Activated T-helper 17 cell treated with anti-CD3 and anti-CD28 coated beads, Interleukin-2, amount 50 U/mL, for 72 hours (primary cell): ENCODE measurements around the gene USP53. TPM values are rescaled to one million over a fixed set of nuclear protein-coding genes. Genes with fewer than 3 reads are reported as not detected.
"Not testable (repeated sequence)": the region's sequence is repeated elsewhere in the genome, so short reads cannot be mapped to it uniquely, and the experiment has no call there.

Experiments
- ATAC-seq: fragments of 150-1000 bp; cut with Tn5 transposase; replicated peaks from 2 replicates; pipeline ENCODE4 v1.10.0; 2021; ENCODE audit warnings: mild to moderate bottlenecking, moderate library complexity
- H3K27ac Mint-ChIP-seq: one replicate; pipeline ENCODE4 v1.8.0; 2022; ENCODE audit warnings: mixed read lengths
- H3K27me3 Mint-ChIP-seq: one replicate; pipeline ENCODE4 v1.8.0; 2022; ENCODE audit warnings: mixed read lengths
- H3K36me3 Mint-ChIP-seq: one replicate; pipeline ENCODE4 v1.8.0; 2022; ENCODE audit warnings: low read depth, mild to moderate bottlenecking, mixed read lengths
- H3K4me1 Mint-ChIP-seq: one replicate; pipeline ENCODE4 v1.8.0; 2022; ENCODE audit warnings: mixed read lengths
- H3K4me3 Mint-ChIP-seq: one replicate; pipeline ENCODE4 v1.8.0; 2022; ENCODE audit warnings: mild to moderate bottlenecking, mixed read lengths
- H3K9me3 Mint-ChIP-seq: one replicate; pipeline ENCODE4 v1.8.0; 2022; ENCODE audit warnings: mixed read lengths
- total RNA-seq, 2 donors: library from RNA; stranded (reverse); gene quantifications; one replicate each; pipeline ENCODE4 v1.2.3, GENCODE V29; 2022

Gene USP53
- total RNA-seq, 2 donors from 2014 or later: 9.7 to 27.7 TPM

DNA sequence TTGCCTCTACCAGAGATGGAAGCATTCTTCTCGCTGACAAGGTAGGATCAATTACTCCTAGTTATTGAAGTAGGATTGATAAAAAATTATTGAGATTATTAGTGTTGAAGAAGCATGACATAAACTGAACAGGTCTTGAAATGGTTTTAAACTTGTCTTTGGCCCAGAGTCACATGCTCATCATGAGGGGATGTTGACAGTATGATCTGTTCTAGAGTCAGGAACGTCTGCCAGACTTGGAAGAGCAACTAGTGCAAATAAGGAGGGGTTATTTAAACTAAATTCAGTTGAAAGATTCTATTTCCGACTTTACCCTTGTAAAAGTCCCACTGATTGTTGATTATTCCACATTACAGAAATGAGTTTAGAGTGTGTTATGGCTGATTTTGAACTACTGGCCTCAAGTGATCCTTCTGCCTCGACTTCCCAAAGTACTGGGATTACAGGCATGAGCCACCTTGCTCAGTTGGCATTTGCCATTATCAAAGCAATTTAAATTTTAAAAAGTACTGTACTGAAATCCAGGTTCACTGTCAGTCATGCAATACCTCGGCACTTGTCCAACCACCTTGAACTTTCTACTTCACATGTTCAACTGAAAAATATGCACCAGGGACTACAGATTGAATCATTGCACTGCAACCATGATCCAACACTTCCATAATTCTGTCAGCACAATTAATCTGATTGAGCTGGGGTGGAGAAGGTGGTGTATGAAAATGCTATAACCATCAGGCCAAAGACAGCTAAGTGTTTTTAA lies 89.7 kb downstream of the USP53 start:
- Mint-ChIP-seq H3K9me3 (no peaks in the 10 kb centered on the region), H3K4me3 (peak overlapping the region; percentile 100), H3K4me1 (peaks cover 6% of the 10 kb centered on the region), H3K27me3 (no peaks in the 10 kb centered on the region), H3K36me3 (peaks cover 34% of the 10 kb centered on the region), H3K27ac (peak overlapping the region; percentile 29)
- ATAC-seq: no peak

DNA sequence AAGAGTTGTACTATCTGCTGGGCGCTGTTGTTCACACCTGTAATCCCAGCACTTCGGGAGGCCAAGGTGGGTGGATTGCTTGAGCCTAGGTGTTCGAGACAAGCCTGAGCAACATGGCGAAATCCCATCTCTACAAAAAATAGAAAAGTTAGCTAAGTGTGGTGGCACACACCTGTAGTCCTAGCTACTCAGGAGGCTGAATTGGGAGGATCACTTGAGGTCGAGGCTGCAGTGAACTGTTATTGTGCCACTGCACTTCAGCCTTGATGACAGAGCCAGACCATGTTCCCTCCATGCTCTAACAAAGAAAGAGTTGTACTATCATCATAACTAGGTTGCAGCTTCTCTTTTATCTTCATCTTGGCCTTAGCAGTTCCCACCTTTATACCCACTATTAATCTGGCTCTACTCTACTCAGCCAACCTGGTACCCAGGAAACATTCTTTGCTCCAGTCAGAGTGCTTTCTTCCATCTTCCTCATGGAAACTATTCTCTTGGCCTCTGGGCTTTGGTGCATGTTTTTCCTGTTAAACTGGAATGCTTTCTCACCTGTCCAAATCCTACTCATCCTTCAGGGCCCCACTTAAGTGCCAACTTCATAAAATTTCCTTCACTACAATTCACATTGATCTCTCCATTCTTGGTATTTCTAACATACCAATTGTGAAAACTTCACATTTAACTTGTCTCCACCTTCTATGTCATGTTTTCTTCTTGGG lies 91.2 kb downstream of the USP53 start:
- no peak for ATAC-seq
- no peaks in the 10 kb centered on the region for H3K27me3 Mint-ChIP-seq

DNA sequence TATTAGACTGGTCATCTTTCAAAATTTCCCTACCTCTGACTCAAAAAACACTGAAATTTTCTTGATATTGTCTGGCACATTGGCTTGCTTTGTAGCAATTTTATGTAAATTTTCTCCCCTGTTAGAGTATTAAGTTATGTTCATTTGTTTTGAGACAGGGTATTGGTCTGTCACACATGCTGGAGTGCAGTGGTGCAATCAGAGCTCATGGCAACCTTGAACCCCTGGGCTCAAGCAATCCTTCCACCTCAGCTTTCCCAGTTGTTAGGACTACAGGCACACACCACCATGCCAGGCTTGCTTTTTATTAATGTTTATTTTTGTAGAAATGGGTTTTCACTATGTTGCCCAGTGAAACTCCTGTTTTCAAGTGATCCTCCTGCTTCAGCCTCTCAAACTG lies 91.9 kb downstream of the USP53 start:
- Mint-ChIP-seq H3K4me3 (no peak overlapping the region), H3K4me1 (no peaks in the 10 kb centered on the region), H3K9me3 (no peaks in the 10 kb centered on the region), H3K27me3 (no peaks in the 10 kb centered on the region), H3K27ac (no peak overlapping the region), H3K36me3 (peaks cover 13% of the 10 kb centered on the region)
- no peak for ATAC-seq

More for the DNA sequence above, 91.2 kb downstream of the USP53 start:
- H3K36me3 Mint-ChIP-seq: peaks cover 20% of the 10 kb centered on the region
- H3K4me3 Mint-ChIP-seq: no peak overlapping the region
- no peak overlapping the region for H3K27ac Mint-ChIP-seq
- H3K9me3 Mint-ChIP-seq: no peaks in the 10 kb centered on the region
- peaks cover 5% of the 10 kb centered on the region for H3K4me1 Mint-ChIP-seq

DNA sequence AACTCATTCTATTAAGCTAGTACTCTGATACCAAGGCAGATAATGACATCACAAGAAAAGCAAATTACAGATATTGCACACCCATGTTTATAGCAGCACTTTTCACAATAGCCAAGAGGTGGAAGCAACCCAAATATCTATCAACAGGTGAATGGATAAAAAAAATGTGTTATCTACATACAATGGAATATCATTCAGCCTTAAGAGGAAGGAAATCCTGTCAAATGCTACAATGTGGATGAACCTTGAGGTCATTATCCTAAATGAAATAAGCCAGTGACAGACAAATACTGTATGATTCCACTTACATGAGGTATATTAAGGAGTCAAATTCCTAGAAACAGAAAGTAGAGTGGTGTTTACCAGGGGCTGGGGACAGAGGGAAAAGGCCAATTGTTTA lies 95.1 kb downstream of the USP53 start:
- Mint-ChIP-seq H3K27ac (no peak overlapping the region), H3K9me3 (no peaks in the 10 kb centered on the region), H3K27me3 (peaks cover under 1% of the 10 kb centered on the region), H3K4me3 (no peak overlapping the region), H3K36me3 (no peaks in the 10 kb centered on the region), H3K4me1 (no peaks in the 10 kb centered on the region)
- no peak for ATAC-seq

DNA sequence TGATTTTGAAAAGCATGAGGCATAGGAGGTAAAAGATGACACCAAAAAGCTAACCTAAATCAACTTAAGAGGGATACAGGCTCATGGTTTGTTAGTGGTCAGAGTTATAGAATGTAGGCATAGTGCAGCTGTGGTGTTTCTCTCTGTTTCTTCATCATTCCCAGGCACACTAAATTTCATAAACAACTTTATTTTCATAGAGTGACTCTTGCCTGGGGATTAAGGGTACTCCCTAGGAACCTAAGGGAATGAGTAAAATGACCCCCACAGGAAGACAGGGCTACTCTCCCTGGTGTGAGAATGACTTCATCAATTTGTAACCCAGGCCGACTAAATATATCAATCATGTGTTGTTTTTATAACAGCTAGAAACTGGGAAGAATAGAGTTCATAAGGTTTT lies 98.3 kb downstream of the USP53 start:
- Mint-ChIP-seq H3K27me3 (peaks cover 18% of the 10 kb centered on the region), H3K36me3 (no peaks in the 10 kb centered on the region), H3K9me3 (no peaks in the 10 kb centered on the region), H3K27ac (no peak overlapping the region), H3K4me1 (no peaks in the 10 kb centered on the region), H3K4me3 (no peak overlapping the region)
- no peak for ATAC-seq

DNA sequence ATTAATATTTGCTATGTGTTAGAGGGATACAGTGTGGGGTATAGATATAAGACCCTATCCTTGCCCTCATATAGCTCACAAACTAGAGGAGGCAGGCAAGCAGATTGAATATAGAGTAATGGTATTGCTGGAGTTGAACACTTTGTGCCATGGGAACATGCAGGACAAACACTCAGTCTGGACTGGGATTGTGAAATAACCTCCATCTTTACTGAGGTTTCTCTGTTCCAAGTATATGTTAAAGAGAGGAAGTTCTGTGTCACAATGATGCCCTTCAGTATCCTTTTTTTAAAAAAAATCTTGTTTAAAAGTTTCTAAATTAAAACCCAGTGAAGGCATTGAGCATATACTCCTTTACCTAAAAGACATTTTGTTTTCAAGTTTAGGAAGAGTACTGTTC lies 100.7 kb downstream of the USP53 start:
- Mint-ChIP-seq H3K36me3 (no peaks in the 10 kb centered on the region), H3K27ac (no peak overlapping the region), H3K4me1 (no peaks in the 10 kb centered on the region), H3K4me3 (no peak overlapping the region), H3K9me3 (no peaks in the 10 kb centered on the region), H3K27me3 (peaks cover 21% of the 10 kb centered on the region)
- ATAC-seq: no peak

DNA sequence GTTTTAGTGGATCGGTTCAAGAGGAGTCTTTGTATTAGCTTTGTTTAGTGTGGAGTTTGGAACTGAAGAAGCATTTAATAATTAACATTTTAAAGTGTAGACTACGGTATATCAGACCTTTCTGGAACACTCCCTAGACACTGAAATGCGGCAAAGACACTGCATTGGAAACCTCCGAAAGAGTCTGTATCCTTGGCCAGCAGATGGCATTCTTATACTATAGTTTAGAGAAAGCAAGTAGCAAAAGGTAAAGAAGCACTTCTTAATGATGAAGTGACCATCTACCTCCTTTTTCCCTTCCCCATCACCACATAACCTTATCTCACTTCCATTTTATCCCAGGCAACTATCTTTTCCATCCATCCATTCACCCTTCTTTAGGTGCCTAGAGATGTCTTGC lies 101.8 kb downstream of the USP53 start:
- no peaks in the 10 kb centered on the region for H3K36me3 Mint-ChIP-seq
- H3K9me3 Mint-ChIP-seq: no peaks in the 10 kb centered on the region
- H3K27me3 Mint-ChIP-seq: peaks cover 21% of the 10 kb centered on the region
- H3K27ac Mint-ChIP-seq: no peak overlapping the region
- no peak overlapping the region for H3K4me3 Mint-ChIP-seq
- peak; percentile 59 for ATAC-seq
- no peaks in the 10 kb centered on the region for H3K4me1 Mint-ChIP-seq

DNA sequence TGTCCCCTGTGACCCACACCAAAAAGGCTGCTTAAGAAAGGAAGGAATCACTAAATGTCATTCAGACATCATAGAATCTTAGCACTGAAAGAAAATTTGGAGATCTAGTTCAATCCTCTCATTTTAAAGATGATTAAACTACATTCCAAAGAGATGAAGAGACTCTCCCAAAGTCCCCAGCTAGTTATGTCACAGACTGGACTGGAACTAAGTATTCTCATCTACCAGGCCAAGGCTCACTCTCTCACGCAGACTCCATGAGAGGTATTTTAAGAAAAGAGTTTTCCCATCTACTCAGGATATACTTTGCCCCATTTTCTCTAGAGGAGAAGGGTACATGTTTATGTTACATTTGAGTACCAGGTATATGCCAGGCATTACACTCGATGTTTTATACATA lies 102.5 kb downstream of the USP53 start:
- Mint-ChIP-seq H3K4me3 (no peak overlapping the region), H3K4me1 (no peaks in the 10 kb centered on the region), H3K36me3 (no peaks in the 10 kb centered on the region), H3K9me3 (no peaks in the 10 kb centered on the region), H3K27ac (no peak overlapping the region), H3K27me3 (peaks cover 21% of the 10 kb centered on the region)
- ATAC-seq: no peak

DNA sequence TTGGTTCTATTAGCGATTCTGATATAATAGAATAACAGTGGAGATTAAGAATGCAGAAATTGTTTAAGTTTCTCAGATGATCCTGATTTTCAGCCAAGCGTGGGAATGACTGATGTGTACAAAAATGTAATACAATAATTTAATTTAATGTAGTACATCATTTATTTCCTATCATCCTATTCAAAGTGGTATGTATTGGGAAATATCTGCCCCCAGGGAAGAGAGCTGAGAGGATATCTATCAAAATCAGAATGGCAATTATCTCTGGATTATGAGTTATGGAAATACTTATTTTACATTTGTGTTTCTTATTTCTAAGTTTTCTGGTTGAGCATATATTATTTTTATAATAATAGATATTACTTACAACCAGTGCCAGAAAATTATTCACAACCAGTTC lies 105.5 kb downstream of the USP53 start:
- Mint-ChIP-seq H3K27me3 (peaks cover 17% of the 10 kb centered on the region), H3K9me3 (no peaks in the 10 kb centered on the region), H3K4me3 (no peak overlapping the region), H3K36me3 (no peaks in the 10 kb centered on the region), H3K27ac (no peak overlapping the region), H3K4me1 (no peaks in the 10 kb centered on the region)
- ATAC-seq: no peak

DNA sequence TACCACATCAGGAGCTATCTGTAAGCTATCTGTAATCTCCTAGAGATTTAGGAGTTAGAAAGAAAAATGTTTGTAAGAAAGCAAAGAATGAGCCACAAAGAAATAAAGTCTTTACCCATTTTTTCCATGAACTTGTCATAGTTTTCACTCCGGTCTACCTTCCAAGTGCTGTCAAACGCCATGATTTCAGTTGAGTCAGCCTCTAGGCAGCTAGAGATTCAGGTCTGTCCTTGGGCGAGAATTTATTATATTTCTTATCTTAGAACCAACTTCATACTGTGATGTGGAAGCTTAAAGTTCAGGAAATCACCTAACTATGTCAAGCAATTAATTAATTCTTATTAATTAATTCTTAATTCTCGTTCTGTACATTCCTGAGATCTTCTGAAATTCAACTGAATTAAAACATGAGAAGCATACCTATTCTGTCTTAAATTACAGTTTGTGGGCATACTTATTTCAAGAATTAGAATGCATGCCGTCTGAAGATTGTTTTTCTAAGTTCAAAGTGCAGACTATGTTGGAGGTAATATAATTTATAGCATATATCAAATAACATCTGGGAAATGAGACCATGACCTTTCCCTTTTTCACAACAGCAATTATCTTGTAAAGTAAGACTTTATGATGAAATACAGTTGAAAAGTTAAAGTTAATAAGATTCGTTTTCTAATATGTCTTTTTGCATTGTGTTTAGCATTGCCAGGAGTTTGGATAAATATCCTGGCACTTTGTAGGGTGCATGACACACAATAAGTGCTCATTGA lies 109.6 kb downstream of the USP53 start, which contains the start of gene FABP2:
FABP2 (minus strand) TSS at position 218 of the 767 bp plus-strand sequence; CDS start at position 182, 36 bp downstream.
- Mint-ChIP-seq H3K27me3 (peaks cover 9% of the 10 kb centered on the region), H3K27ac (no peak within 1 kb of the TSS), H3K4me1 (no peaks in the 10 kb centered on the region), H3K36me3 (no peaks in the 10 kb centered on the region), H3K9me3 (no peaks in the 10 kb centered on the region), H3K4me3 (no peak within 1 kb of the TSS)
- no peak for ATAC-seq

DNA sequence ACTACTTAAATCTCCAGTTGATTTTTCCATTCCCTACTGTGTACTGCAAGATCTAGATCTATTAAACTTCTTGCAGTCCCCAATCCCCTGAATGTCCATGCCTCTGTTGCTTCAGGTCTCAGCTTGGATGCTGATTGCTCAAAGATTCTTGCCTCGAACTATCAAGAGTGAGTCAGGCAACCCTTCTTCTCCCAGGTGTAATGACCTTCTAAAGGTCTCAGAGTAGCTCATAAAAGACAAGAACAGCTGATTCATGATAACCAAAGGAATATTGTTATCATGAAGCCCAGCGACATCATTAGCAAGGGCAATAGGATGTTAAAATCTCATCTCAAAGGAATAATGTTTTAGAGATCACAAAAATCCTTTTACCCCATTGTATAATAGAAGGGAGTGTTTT lies 116.2 kb downstream of the USP53 start:
- no peak for ATAC-seq
- H3K27me3 Mint-ChIP-seq: peaks cover 19% of the 10 kb centered on the region
- no peak overlapping the region for H3K27ac Mint-ChIP-seq
- no peak overlapping the region for H3K4me3 Mint-ChIP-seq
- H3K36me3 Mint-ChIP-seq: no peaks in the 10 kb centered on the region
- H3K4me1 Mint-ChIP-seq: no peaks in the 10 kb centered on the region
- H3K9me3 Mint-ChIP-seq: no peaks in the 10 kb centered on the region

DNA sequence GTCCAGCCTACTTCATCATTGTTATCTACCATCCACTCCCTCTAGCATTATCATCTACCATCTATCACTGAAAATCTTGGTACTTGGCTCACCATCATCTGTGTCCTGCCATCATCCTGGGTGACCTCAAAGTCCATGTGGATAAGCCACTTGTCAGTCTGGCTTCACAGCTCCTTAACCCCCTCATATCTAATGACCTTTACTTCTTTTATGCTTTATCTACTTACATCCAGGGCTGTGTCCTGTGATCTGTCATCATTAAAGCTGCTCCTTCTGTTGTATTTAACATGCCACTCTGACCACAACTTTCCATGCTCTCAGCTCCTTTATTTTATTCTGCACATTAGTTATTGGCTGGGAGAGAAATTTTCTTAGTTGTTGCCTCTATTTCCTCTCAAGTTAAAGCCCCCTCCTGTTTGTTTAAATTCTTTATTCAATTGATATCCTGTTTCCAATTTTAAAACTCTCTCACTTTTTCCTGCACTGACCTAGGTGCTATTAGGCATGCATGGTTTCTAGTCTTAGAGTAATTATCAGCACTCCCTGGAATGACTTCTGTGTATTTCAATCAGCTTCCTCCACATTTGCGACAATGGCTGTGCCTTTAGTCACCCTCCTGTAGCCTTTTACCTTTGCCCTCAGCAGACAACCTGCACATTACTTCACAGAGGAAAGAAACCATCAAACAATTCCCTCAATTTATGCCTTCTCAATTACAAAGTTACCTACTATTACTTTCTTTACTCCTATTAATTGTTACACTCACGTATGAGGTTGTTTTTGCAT lies 117.5 kb downstream of the USP53 start:
- H3K36me3 Mint-ChIP-seq: no peaks in the 10 kb centered on the region

DNA sequence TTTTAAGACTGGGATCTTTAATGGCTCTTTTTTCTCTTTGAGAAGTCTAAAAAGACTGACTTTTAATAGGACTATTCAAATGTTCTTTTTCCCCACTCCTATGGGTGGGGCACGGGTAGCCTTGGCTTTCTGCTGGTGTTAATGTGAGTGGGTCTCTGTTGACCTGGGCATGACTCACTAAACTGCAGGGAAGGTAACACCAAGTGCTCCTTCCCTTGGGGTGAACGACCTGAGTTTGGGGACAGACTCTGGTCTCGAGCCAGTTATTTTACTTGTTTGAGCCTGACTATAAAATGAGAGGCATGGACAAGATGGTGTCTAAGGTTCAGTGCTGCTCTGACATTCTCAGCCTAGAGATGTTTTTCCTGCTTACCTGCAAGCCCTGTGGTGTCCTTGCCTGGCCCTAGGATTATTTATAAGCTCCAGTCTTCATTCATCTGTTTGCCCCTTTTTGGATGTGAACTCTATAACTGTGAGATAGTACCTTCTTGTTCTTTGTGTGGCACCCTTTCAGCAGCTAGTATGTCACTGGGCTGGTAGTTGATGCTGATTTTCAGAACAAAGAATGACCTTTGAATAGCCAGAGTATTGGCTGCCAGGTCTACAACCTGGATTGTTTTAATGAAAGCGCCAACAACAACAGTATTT lies 123.9 kb downstream of the USP53 start:
- not testable (repeated sequence) for H3K4me3 Mint-ChIP-seq, H3K9me3 Mint-ChIP-seq, H3K36me3 Mint-ChIP-seq, H3K27me3 Mint-ChIP-seq, H3K4me1 Mint-ChIP-seq, ATAC-seq, H3K27ac Mint-ChIP-seq

More for the DNA sequence above, 117.5 kb downstream of the USP53 start:
- Mint-ChIP-seq H3K27me3 (peaks cover 22% of the 10 kb centered on the region), H3K27ac (no peak overlapping the region), H3K9me3 (no peaks in the 10 kb centered on the region), H3K4me1 (no peaks in the 10 kb centered on the region), H3K4me3 (no peak overlapping the region)
- ATAC-seq: no peak

DNA sequence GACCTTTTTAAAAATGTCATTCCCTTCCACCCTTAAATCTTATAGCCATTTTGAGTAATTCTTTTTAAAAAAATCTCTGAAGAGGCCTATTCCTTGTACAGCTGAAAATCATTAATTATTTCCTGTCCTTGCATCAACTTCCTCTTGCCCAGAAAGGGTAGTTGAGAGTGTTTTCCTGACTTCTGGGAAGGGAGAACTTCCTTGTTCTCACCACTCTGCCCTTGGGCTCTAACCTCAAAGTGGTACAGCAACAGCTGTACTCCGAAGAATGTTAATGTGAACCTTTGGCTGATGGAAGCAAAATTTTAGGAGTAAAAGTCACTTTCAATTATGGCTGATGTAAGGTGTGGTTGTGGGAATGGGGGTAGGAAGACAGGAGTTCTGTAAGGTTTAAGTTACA lies 124.5 kb downstream of the USP53 start:
- Mint-ChIP-seq H3K36me3 (no peaks in the 10 kb centered on the region), H3K27ac (no peak overlapping the region), H3K4me1 (no peaks in the 10 kb centered on the region), H3K4me3 (no peak overlapping the region), H3K9me3 (no peaks in the 10 kb centered on the region), H3K27me3 (peaks cover 3% of the 10 kb centered on the region)
- no peak for ATAC-seq
